Stomach (tissue), 9 donors: Measurements from ENCODE around the gene LGALS1. TPM values are rescaled to one million over a fixed set of nuclear protein-coding genes. Genes with fewer than 3 reads are reported as not detected.

ENCODE experiments used
- DNase-seq, 2 donors: peaks; one replicate each; pipeline versions ENCODE4 v3.0.0 to v3.0.0-alpha.2; 2013 to 2019
- H3K27ac ChIP-seq, 5 donors: fragments of 200-600 bp in 4 of 5; sonication (generic) in 4 of 5; one replicate each; pipeline ENCODE4 v1.5.1; 2013 to 2019; ENCODE audit warnings: mild to moderate bottlenecking in 1 of 5, moderate library complexity in 1 of 5
- H3K27me3 ChIP-seq, 3 donors: fragments of 200-600 bp; sonication (generic); one replicate each; pipeline ENCODE4 v1.5.1; 2017 to 2019; ENCODE audit warnings: mixed run types in 1 of 3
- H3K36me3 ChIP-seq, 4 donors: fragments of 200-600 bp; sonication (generic); 1 replicate in 3 of 4; 2 replicates in 1 of 4; pipeline ENCODE4 v1.5.1; 2016 to 2019
- H3K4me1 ChIP-seq, 4 donors: fragments of 200-600 bp; sonication (generic); one replicate each; pipeline ENCODE4 v1.5.1; 2016 to 2019
- H3K4me3 ChIP-seq, 4 donors: fragments of 200-600 bp; sonication (generic) in 3 of 4; one replicate each; pipeline ENCODE4 v1.5.1; 2016 to 2019; ENCODE audit warnings: mild to moderate bottlenecking in 1 of 4
- H3K9me3 ChIP-seq, 4 donors: fragments of 200-600 bp; sonication (generic); one replicate each; pipeline ENCODE4 v1.5.1; 2016 to 2019
- EP300 ChIP-seq: sonication (generic); formaldehyde crosslinking; IDR thresholded peaks from one replicate; pipeline ENCODE4 v1.6.1; 2017; ENCODE audit warnings: antibody characterized with exemption
- POLR2A ChIP-seq, 4 donors: fragments of 450-650 bp; IDR thresholded peaks; one replicate each; pipeline ENCODE4 v1.6.1; 2016; ENCODE audit warnings: antibody characterized with exemption in 4 of 4, control low read depth in 2 of 4, mild to moderate bottlenecking in 1 of 4, moderate library complexity in 1 of 4
- POLR2AphosphoS5 ChIP-seq, 3 donors: sonication (generic); formaldehyde crosslinking; IDR thresholded peaks; one replicate each; pipeline ENCODE4 v1.6.1; 2016; ENCODE audit warnings: antibody characterized with exemption in 3 of 3
- WGBS, 5 donors: extraction: QIAGEN DNeasy Blood & Tissue Kit in 3 of 5; methylation state at CpG; one replicate each; pipeline versions ENCODE4 v1.1.5 to v1.1.7; 2013 to 2018; 5-methylcytosine and 5-hydroxymethylcytosine counted together
- intact Hi-C: fragments of 100-400 bp; cut with DNase I; formaldehyde crosslinking; loops from one replicate; pipeline ENCODE4 v1.15.1; 2023; ENCODE audit warnings: low total_unique reads
- polyA plus RNA-seq, 3 donors: library from polyadenylated mRNA; stranded (reverse); fragments of 200-250 nt; gene quantifications; one replicate each; pipeline ENCODE4 v1.2.3, GENCODE V29; 2013
- total RNA-seq, 5 donors: library from RNA; depleted of rRNA; stranded (reverse); fragments of >200 nt; gene quantifications; one replicate each; pipeline versions ENCODE4 v1.1.0 to v1.2.3, GENCODE V29; 2014 to 2016
- TF ChIP-seq, protein P1 (sequence below), 7 experiments: fragments of 450-650 bp in 4 of 7; fragments of 200-600 bp in 3 of 7; sonication (generic) in 3 of 7; IDR thresholded peaks; one replicate each; pipeline ENCODE4 v1.5.1; 2016 to 2019; ENCODE audit warnings: antibody characterized with exemption in 7 of 7, control low read depth in 2 of 7, mild to moderate bottlenecking in 1 of 7
- donor health status: healthy with polysubstance abuse.
- donor health status: Bipolar disorder and iron deficiency.
- donor health status: healthy.

Gene LGALS1
- total and polyA plus RNA-seq, 8 donors: 235 to 1,435 (median 475) TPM

DNA sequence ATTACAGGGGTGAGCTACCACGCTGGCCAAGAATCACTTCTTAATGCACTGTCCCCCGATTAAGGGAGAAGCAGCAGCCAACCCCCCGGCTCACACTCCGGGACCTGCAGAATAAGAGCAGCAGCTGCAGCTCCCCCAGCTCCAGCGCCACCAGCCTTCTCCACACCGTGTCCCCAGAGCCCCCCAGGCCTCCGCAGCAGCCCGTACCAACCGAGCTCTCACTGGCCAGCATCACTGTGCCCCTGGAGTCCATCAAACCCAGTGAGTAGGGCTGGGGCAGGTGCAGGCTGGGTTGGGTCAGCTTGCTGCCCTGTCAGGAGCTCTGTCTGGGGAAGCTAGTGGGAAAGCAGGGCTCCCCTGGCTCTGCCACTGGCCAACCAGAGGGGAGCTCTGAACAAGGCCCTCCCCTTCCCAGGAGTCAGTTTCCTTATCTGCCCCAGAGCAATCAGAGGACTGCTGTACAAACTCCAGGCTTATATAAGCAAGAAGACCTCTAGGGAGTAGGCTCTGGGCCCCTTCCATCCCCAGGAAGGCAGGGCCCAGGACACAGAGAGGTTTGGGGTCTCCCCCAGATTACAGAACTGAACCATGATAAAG lies 44.5 kb upstream of the LGALS1 start:
- H3K27me3 ChIP-seq: no peaks in the 10 kb centered on the region
- peaks cover 12 to 69% (median 63%) of the 10 kb centered on the region in 4 donors for H3K36me3 ChIP-seq
- 82 to 93% (median 91%) methylated on average over 9 of the region's 9 CpGs for WGBS, 5 donors
- no peak overlapping the region for H3K4me3 ChIP-seq
- intact Hi-C loops: no loop called here
- peak; percentile 56 to 70 for DNase-seq
- H3K4me1 ChIP-seq: peaks cover 48 to 67% (median 61%) of the 10 kb centered on the region in 4 donors
- peak overlapping the region; percentile 1 to 90 (median 77) for H3K27ac ChIP-seq
- H3K9me3 ChIP-seq: no peaks in the 10 kb centered on the region
- TF ChIP-seq, protein P1, sequence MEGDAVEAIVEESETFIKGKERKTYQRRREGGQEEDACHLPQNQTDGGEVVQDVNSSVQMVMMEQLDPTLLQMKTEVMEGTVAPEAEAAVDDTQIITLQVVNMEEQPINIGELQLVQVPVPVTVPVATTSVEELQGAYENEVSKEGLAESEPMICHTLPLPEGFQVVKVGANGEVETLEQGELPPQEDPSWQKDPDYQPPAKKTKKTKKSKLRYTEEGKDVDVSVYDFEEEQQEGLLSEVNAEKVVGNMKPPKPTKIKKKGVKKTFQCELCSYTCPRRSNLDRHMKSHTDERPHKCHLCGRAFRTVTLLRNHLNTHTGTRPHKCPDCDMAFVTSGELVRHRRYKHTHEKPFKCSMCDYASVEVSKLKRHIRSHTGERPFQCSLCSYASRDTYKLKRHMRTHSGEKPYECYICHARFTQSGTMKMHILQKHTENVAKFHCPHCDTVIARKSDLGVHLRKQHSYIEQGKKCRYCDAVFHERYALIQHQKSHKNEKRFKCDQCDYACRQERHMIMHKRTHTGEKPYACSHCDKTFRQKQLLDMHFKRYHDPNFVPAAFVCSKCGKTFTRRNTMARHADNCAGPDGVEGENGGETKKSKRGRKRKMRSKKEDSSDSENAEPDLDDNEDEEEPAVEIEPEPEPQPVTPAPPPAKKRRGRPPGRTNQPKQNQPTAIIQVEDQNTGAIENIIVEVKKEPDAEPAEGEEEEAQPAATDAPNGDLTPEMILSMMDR (IDR thresholded peaks at IDR 0.05): no peak
- TF ChIP-seq EP300: no peak
- TF ChIP-seq POLR2AphosphoS5 (IDR thresholded peaks at IDR 0.05): no peak
- no peak for TF ChIP-seq POLR2A (IDR thresholded peaks at IDR 0.05)

DNA sequence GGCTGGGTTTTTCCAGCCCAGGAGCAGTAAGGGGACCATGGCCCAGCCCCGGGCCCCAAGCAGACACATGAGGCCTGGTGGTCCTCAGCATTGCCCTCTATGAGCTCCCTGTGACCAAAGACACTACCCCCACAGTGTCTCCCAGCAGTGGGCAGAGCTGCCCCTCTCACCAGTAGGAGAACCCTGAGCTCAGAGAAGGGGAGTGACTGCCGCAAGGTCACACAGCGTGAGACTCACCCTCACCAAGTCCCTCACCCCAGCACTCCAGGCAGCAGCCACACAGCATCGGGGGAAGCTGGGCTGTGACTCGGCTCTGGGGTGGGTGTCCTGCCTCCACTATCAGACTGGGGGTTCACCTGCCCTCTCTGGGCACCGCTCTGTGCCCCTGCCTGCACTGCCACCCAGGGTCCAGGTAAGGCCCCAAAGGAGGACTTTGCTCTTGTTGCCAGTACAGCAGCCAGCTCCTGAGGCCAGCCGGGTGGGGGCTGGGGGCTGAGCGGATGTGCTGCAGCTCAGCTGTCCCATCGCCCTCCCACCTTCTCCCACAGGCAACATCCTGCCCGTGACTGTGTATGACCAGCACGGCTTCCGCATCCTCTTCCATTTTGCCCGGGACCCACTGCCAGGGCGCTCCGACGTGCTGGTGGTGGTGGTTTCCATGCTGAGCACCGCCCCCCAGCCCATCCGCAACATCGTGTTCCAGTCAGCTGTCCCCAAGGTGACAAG lies 43.8 kb upstream of the LGALS1 start:
- Histone ChIP-seq H3K4me3 (no peak overlapping the region), H3K36me3 (peaks cover 12 to 62% (median 57%) of the 10 kb centered on the region in 4 donors)

DNA sequence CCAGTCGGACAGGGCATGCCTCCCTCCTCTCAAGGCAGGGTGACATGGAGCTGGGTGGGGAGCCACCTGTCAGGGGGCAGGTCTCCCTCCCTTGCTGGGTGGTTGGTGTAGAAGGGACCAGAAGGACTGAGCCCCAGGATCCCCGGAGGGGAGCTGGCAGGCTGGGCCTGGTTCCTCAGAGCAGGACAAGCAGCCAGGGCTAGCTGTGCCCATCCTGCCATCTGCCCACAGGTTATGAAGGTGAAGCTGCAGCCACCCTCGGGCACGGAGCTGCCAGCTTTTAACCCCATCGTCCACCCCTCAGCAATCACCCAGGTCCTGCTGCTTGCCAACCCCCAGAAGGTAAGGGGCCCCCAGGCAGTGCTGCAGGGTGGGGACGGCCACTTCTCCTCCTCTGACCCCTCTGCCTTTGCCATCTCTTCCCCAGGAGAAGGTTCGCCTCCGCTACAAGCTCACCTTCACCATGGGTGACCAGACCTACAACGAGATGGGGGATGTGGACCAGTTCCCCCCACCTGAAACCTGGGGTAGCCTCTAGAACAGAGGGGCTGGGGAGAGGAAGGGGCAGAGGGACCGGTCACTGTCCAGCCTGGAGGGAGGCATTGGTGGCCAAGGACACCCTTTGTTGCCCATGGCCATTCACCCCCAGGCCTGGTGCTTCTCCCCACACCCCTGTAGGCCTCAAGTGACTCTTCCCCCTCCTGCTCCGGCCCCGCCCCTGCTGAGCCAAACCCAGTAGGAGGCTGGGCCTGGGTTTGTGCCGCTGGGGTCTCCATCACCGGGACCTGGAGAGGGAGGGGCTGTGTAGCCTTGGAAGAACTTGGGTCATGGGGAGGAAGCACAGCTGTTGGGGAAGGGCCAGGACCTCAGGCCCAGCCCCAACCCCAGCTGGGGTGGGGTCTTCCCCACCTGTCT lies 43.0 kb upstream of the LGALS1 start:
- TF ChIP-seq POLR2A (IDR thresholded peaks at IDR 0.05) (no peak), EP300 (no peak), POLR2AphosphoS5 (IDR thresholded peaks at IDR 0.05) (no peak)
- TF ChIP-seq, protein P1 (IDR thresholded peaks at IDR 0.05): no peak
- DNase-seq: no peak
- H3K9me3 ChIP-seq: no peaks in the 10 kb centered on the region
- H3K4me3 ChIP-seq: peak overlapping the region in 1 of 4 donors; percentile 14
- no peaks in the 10 kb centered on the region for H3K27me3 ChIP-seq
- peaks cover 12 to 56% (median 55%) of the 10 kb centered on the region in 4 donors for H3K36me3 ChIP-seq
- H3K27ac ChIP-seq: peak overlapping the region; percentile 64 to 90 (median 81)
- peaks cover 33 to 67% (median 53%) of the 10 kb centered on the region in 4 donors for H3K4me1 ChIP-seq
- intact Hi-C loops: no loop called here
- 71 to 81% (median 77%) methylated on average over 6 to 14 of the region's 14 CpGs for WGBS, 5 donors

More for the DNA sequence above, 43.8 kb upstream of the LGALS1 start:
- no peak for TF ChIP-seq EP300
- TF ChIP-seq POLR2AphosphoS5 (IDR thresholded peaks at IDR 0.05): no peak
- TF ChIP-seq, protein P1 (IDR thresholded peaks at IDR 0.05): no peak
- no peak for TF ChIP-seq POLR2A (IDR thresholded peaks at IDR 0.05)
- peak in 1 of 2 donors; percentile 57 for DNase-seq
- intact Hi-C loops: no loop called here
- WGBS, 5 donors: 83 to 93% (median 88%) methylated on average over 14 to 19 of the region's 19 CpGs
- Histone ChIP-seq H3K9me3 (no peaks in the 10 kb centered on the region), H3K27me3 (no peaks in the 10 kb centered on the region), H3K27ac (peak overlapping the region; percentile 21 to 90 (median 77)), H3K4me1 (peaks cover 41 to 67% (median 57%) of the 10 kb centered on the region in 4 donors)
